ENCODE measurements around the gene CEP152. TPM values are rescaled to one million over a fixed set of nuclear protein-coding genes. Genes with fewer than 3 reads are reported as not detected.

CEP152 gene
- total and polyA plus RNA-seq, 10 of the 15 experiments (the other 5 are each of a cell fraction or from before 2014, with no cell fraction given), result 5.3 to 22.6 (median 14.2) TPM

- Histone ChIP-seq H3K27ac (ENCODE audit: control insufficient read depth, insufficient read depth) (peak overlapping the region; percentile 11; the same call in 1 of the 2 replicates), H3K9me3 (replicated peaks; ENCODE audit: control insufficient read depth, insufficient read depth, low read length) (no peaks in the 10 kb centered on the region), H3K36me3 (ENCODE audit: control insufficient read depth in 2 of 2, insufficient read depth in 2 of 2, low read length in 1 of 2) (peaks cover 2 to 22% of the 10 kb centered on the region in 2 experiments; a peak in 3 of 4 replicates), H3K4me3 (no peak overlapping the region), H3K4me2 (ENCODE audit: control insufficient read depth, insufficient read depth) (no peak overlapping the region), H3K9ac (ENCODE audit: control insufficient read depth, insufficient read depth, low read length) (no peak overlapping the region), H4K20me1 (ENCODE audit: control insufficient read depth, insufficient read depth) (no peaks in the 10 kb centered on the region), H3K79me2 (ENCODE audit: control insufficient read depth, insufficient read depth, low read length) (peaks cover 16% of the 10 kb centered on the region), H3K27me3 (replicated peaks in 1 of 2; ENCODE audit: control insufficient read depth in 2 of 2, insufficient read depth in 2 of 2, low read length in 1 of 2) (no peaks in the 10 kb centered on the region), H3K4me1 (ENCODE audit: control insufficient read depth, insufficient read depth, low read length) (peaks cover 9% of the 10 kb centered on the region), H2AFZ (ENCODE audit: control insufficient read depth, low read depth, low read length) (no peak overlapping the region)
- no peak for DNase-seq (ENCODE audit: low read depth, low spot score)
- 100% methylated on average over 3 of the region's 3 CpGs for WGBS (ENCODE audit: insufficient coverage, insufficient replicate concordance, low lambda C conversion rate, missing lambda C conversion rate)
- ATAC-seq, result no peak
- RAD21 ChIA-PET (ENCODE audit: unreplicated experiment), result interaction anchor here (1.1 kb wide), 1 partner anchor 14 kb away, joined by 3 read pairs; the partner anchor contains the start of gene CEP152
- TSS peak; percentile 14 for BruUV-seq (replicated peaks)
- in situ Hi-C loops (cut with MboI), result no loop called here
- TF ChIP-seq STAT3 (IDR thresholded peaks at IDR 0.05; ENCODE audit: low read depth, low read length), result no peak
- no peak for TF ChIP-seq SPI1 (IDR thresholded peaks at IDR 0.05; ENCODE audit: borderline replicate concordance, insufficient read depth, low read depth, low read length)
- no peak for TF ChIP-seq MAX (IDR thresholded peaks at IDR 0.05; ENCODE audit: low read depth, low read length)
- no peak for TF ChIP-seq RB1 (IDR thresholded peaks at IDR 0.05; ENCODE audit: borderline replicate concordance)
- TF ChIP-seq JUND (IDR thresholded peaks at IDR 0.05; ENCODE audit: low read depth, low read length), result no peak
- TF ChIP-seq MYB (IDR thresholded peaks at IDR 0.05; ENCODE audit: borderline replicate concordance, low read depth, low read length), result no peak
- TF ChIP-seq SKIL (IDR thresholded peaks at IDR 0.05; ENCODE audit: low read depth, poor library complexity, severe bottlenecking), result no peak
- no peak for TF ChIP-seq KDM1A (IDR thresholded peaks at IDR 0.05; ENCODE audit: borderline replicate concordance)
- no peak for TF ChIP-seq E2F4 (IDR thresholded peaks at IDR 0.05; ENCODE audit: low read depth, low read length)
- no peak for TF ChIP-seq BHLHE40 (IDR thresholded peaks at IDR 0.05; ENCODE audit: borderline replicate concordance in 1 of 2, low read depth in 2 of 2, low read length in 1 of 2)
- TF ChIP-seq CHD1 (IDR thresholded peaks at IDR 0.05; ENCODE audit: low read depth, low read length), result no peak
- no peak for TF ChIP-seq FOS (IDR thresholded peaks at IDR 0.05; ENCODE audit: borderline replicate concordance, extremely low read depth, insufficient read length)
- no peak for TF ChIP-seq RCOR1 (conservative IDR thresholded peaks at IDR 0.05; ENCODE audit: low read depth, low read length)
- no peak for TF ChIP-seq JUNB (IDR thresholded peaks at IDR 0.05)
- CTCF ChIA-PET, result no interaction called here
- SMC1A ChIA-PET (ENCODE audit: uncharacterized antibody, unreplicated experiment), result interaction anchor here (0.7 to 3.4 kb wide), 4 partner anchors 10 to 24 kb away, joined by 3 to 16 read pairs (median 6); no protein-coding TSS in a partner anchor
- POLR2A ChIA-PET, result interaction anchor here (2.2 to 4.2 kb wide), 2 partner anchors 10 to 14 kb away, joined by 7 to 19 read pairs; partner anchors contain the start of gene CEP152
- intact Hi-C loops (cut with micrococcal nuclease; ENCODE audit: unreplicated experiment), result loop anchor here (5.0 to 10.0 kb wide), 2 partner anchors 149 to 292 kb away; partner anchors contain the start of gene FBN1
- no peak for FAIRE-seq
Observed at GRCh38 chr15:48796521-48796920, 14.3 kb downstream of the CEP152 start.
